Measurements from ENCODE around the gene CNTF.

Gene CNTF

GRCh38 chr11:58647866-58648265, 25.4 kb downstream of the CNTF start:
- DNase-seq: no peak

- DNase-seq: no peak
Observed at GRCh38 chr11:58649623-58650022, 27.2 kb downstream of the CNTF start.

GRCh38 chr11:58650496-58650895, 28.0 kb downstream of the CNTF start:
- no peak for DNase-seq

GRCh38 chr11:58652726-58653280, 30.3 kb downstream of the CNTF start:
- no peak for DNase-seq

- peak; percentile 13 for DNase-seq
Observed at GRCh38 chr11:58654079-58654907, 31.8 kb downstream of the CNTF start.

- DNase-seq: no peak
Observed at GRCh38 chr11:58654908-58655296, 32.4 kb downstream of the CNTF start.

- no peak for DNase-seq
Observed at GRCh38 chr11:58656348-58656747, 33.9 kb downstream of the CNTF start.

GRCh38 chr11:58658623-58659022, 36.2 kb downstream of the CNTF start:
- no peak for DNase-seq

GRCh38 chr11:58659404-58659803, 36.9 kb downstream of the CNTF start:
- DNase-seq: no peak

- no peak for DNase-seq
Observed at GRCh38 chr11:58659910-58660570, 37.6 kb downstream of the CNTF start.

- no peak for DNase-seq
Observed at GRCh38 chr11:58671983-58672633, 49.6 kb downstream of the CNTF start.

- DNase-seq: no peak
Observed at GRCh38 chr11:58674609-58675008, 52.1 kb downstream of the CNTF start.
